ENCODE data around the gene MESD. TPM values are rescaled to one million over a fixed set of nuclear protein-coding genes. Genes with fewer than 3 reads are reported as not detected.

The MESD gene
- total and polyA plus RNA-seq, 2 donors from 2014 or later, result 23.3 to 30.9 TPM

DNA sequence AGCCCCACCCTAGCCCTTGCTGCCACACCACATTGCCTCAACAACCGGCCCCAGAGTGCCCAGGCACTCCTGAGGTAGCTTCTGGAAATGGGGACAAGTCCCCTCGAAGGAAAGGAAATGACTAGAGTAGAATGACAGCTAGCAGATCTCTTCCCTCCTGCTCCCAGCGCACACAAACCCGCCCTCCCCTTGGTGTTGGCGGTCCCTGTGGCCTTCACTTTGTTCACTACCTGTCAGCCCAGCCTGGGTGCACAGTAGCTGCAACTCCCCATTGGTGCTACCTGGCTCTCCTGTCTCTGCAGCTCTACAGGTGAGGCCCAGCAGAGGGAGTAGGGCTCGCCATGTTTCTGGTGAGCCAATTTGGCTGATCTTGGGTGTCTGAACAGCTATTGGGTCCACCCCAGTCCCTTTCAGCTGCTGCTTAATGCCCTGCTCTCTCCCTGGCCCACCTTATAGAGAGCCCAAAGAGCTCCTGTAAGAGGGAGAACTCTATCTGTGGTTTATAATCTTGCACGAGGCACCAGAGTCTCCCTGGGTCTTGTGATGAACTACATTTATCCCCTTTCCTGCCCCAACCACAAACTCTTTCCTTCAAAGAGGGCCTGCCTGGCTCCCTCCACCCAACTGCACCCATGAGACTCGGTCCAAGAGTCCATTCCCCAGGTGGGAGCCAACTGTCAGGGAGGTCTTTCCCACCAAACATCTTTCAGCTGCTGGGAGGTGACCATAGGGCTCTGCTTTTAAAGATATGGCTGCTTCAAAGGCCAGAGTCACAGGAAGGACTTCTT is 39.1 kb downstream of the MESD start:
- Histone ChIP-seq H3K9ac (ENCODE audit: low read length in 3 of 3) (no peak overlapping the region), H3K36me3 (ENCODE audit: control insufficient read depth in 2 of 3, insufficient read depth in 3 of 3, low read length in 3 of 3) (peaks cover 0 to 40% (median 30%) of the 10 kb centered on the region in 3 donors), H3K27ac (ENCODE audit: low read depth in 2 of 2, low read length in 2 of 2) (no peak overlapping the region), H3K4me3 (ENCODE audit: low read length in 3 of 3) (no peak overlapping the region), H3K4me1 (ENCODE audit: control insufficient read depth in 2 of 3, insufficient read depth in 2 of 3, low read depth in 1 of 3, low read length in 3 of 3) (no peaks in the 10 kb centered on the region), H3K27me3 (ENCODE audit: control insufficient read depth, insufficient read depth, low read length) (no peaks in the 10 kb centered on the region), H3K9me3 (ENCODE audit: control insufficient read depth in 2 of 3, insufficient read depth in 1 of 3, low read length in 3 of 3) (no peaks in the 10 kb centered on the region)
- FAIRE-seq (no peak), DNase-seq (peak in 1 of 5 donors; percentile 16)
- TF ChIP-seq, protein P1, sequence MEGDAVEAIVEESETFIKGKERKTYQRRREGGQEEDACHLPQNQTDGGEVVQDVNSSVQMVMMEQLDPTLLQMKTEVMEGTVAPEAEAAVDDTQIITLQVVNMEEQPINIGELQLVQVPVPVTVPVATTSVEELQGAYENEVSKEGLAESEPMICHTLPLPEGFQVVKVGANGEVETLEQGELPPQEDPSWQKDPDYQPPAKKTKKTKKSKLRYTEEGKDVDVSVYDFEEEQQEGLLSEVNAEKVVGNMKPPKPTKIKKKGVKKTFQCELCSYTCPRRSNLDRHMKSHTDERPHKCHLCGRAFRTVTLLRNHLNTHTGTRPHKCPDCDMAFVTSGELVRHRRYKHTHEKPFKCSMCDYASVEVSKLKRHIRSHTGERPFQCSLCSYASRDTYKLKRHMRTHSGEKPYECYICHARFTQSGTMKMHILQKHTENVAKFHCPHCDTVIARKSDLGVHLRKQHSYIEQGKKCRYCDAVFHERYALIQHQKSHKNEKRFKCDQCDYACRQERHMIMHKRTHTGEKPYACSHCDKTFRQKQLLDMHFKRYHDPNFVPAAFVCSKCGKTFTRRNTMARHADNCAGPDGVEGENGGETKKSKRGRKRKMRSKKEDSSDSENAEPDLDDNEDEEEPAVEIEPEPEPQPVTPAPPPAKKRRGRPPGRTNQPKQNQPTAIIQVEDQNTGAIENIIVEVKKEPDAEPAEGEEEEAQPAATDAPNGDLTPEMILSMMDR (IDR thresholded peaks at IDR 0.05; ENCODE audit: borderline replicate concordance, extremely low read depth, insufficient read depth), result no peak
- intact Hi-C loops (cut with DNase I), result no loop called here

- intact Hi-C loops (cut with DNase I), result no loop called here
- FAIRE-seq, result no peak
- H3K36me3 ChIP-seq (ENCODE audit: control insufficient read depth in 2 of 3, insufficient read depth in 3 of 3, low read length in 3 of 3), result peaks cover 0 to 40% (median 30%) of the 10 kb centered on the region in 3 donors
Observed at GRCh38 chr15:80949756-80950155, 39.9 kb downstream of the MESD start.

GRCh38 chr15:80948651-80949292 is 40.8 kb downstream of the MESD start:
- TF ChIP-seq, protein P1 (IDR thresholded peaks at IDR 0.05; ENCODE audit: borderline replicate concordance, extremely low read depth, insufficient read depth), result no peak
- no peak overlapping the region for H3K4me3 ChIP-seq (ENCODE audit: low read length in 3 of 3)
- FAIRE-seq (no peak), DNase-seq (no peak)
- H3K9ac ChIP-seq (ENCODE audit: low read length in 3 of 3), result no peak overlapping the region
- peaks cover 0 to 40% (median 30%) of the 10 kb centered on the region in 3 donors for H3K36me3 ChIP-seq (ENCODE audit: control insufficient read depth in 2 of 3, insufficient read depth in 3 of 3, low read length in 3 of 3)
- H3K27ac ChIP-seq (ENCODE audit: low read depth in 2 of 2, low read length in 2 of 2), result no peak overlapping the region
- H3K4me1 ChIP-seq (ENCODE audit: control insufficient read depth in 2 of 3, insufficient read depth in 2 of 3, low read depth in 1 of 3, low read length in 3 of 3), result no peaks in the 10 kb centered on the region
- H3K27me3 ChIP-seq (ENCODE audit: control insufficient read depth, insufficient read depth, low read length), result no peaks in the 10 kb centered on the region
- no peaks in the 10 kb centered on the region for H3K9me3 ChIP-seq (ENCODE audit: control insufficient read depth in 2 of 3, insufficient read depth in 1 of 3, low read length in 3 of 3)
- intact Hi-C loops (cut with DNase I), result no loop called here

More at GRCh38 chr15:80949756-80950155, 39.9 kb downstream of the MESD start:
- no peaks in the 10 kb centered on the region for H3K9me3 ChIP-seq (ENCODE audit: control insufficient read depth in 2 of 3, insufficient read depth in 1 of 3, low read length in 3 of 3)
- H3K9ac ChIP-seq (ENCODE audit: low read length in 3 of 3), result no peak overlapping the region
- no peaks in the 10 kb centered on the region for H3K27me3 ChIP-seq (ENCODE audit: control insufficient read depth, insufficient read depth, low read length)
- DNase-seq, result no peak
- H3K27ac ChIP-seq (ENCODE audit: low read depth in 2 of 2, low read length in 2 of 2), result no peak overlapping the region
- TF ChIP-seq, protein P1 (IDR thresholded peaks at IDR 0.05; ENCODE audit: borderline replicate concordance, extremely low read depth, insufficient read depth), result no peak
- no peaks in the 10 kb centered on the region for H3K4me1 ChIP-seq (ENCODE audit: control insufficient read depth in 2 of 3, insufficient read depth in 2 of 3, low read depth in 1 of 3, low read length in 3 of 3)
- no peak overlapping the region for H3K4me3 ChIP-seq (ENCODE audit: low read length in 3 of 3)
